Skeletal muscle satellite cell (primary cell): ENCODE results near the gene EIF2A.
"Not testable (repeated sequence)": the region's sequence is repeated elsewhere in the genome, so short reads cannot be mapped to it uniquely, and the experiment has no call there.

Source experiments
- H3K27me3 ChIP-seq: 2 replicates; pipeline ENCODE4 v1.7.0; 2013; ENCODE audit warnings: low read length; ENCODE audit not compliant: control insufficient read depth, insufficient read depth
- H3K36me3 ChIP-seq: 2 replicates; pipeline ENCODE4 v1.7.0; 2013; ENCODE audit warnings: mild to moderate bottlenecking, control low read depth, low read length; ENCODE audit not compliant: insufficient read depth
- H3K4me1 ChIP-seq: 2 replicates; pipeline ENCODE4 v1.7.0; 2013; ENCODE audit warnings: low read length; ENCODE audit not compliant: control insufficient read depth, insufficient read depth
- H3K4me2 ChIP-seq: 2 replicates; pipeline ENCODE4 v1.7.0; 2013; ENCODE audit warnings: mild to moderate bottlenecking, low read length
- H3K4me3 ChIP-seq: 2 replicates; pipeline ENCODE4 v1.7.0; 2013; ENCODE audit warnings: low read length
- H3K9ac ChIP-seq: 2 replicates; pipeline ENCODE4 v1.7.0; 2013; ENCODE audit warnings: mild to moderate bottlenecking, low read depth, low read length, moderate library complexity
- H3K9me3 ChIP-seq: replicated peaks from 2 replicates; pipeline ENCODE4 v1.7.0; 2013; ENCODE audit warnings: mild to moderate bottlenecking, control low read depth, low read length

EIF2A gene

DNA sequence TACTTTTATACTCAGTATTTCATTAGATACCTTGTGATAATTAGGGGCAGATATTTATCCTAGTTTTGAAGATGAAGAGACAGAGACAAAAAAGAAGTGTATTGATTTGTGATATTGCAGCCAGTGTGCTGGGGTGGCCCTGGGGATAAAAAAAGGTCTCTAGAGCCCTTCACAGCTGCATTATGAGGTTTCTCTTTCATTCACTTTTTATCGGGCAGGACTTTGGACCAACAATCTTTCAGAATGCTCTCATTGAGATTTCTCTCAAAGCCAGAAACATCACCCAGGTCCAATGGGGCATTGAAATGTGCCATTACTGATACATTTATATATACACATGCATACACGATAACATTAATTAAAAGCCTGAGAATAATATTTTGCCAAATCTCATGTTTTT, 36.0 kb downstream of the EIF2A start:
- H3K4me2 ChIP-seq = no peak overlapping the region
- H3K27me3 ChIP-seq = no peaks in the 10 kb centered on the region
- peaks cover 53% of the 10 kb centered on the region for H3K36me3 ChIP-seq
- H3K4me3 ChIP-seq = no peak overlapping the region
- H3K4me1 ChIP-seq = no peaks in the 10 kb centered on the region
- H3K9ac ChIP-seq = no peak overlapping the region
- H3K9me3 ChIP-seq = no peaks in the 10 kb centered on the region

DNA sequence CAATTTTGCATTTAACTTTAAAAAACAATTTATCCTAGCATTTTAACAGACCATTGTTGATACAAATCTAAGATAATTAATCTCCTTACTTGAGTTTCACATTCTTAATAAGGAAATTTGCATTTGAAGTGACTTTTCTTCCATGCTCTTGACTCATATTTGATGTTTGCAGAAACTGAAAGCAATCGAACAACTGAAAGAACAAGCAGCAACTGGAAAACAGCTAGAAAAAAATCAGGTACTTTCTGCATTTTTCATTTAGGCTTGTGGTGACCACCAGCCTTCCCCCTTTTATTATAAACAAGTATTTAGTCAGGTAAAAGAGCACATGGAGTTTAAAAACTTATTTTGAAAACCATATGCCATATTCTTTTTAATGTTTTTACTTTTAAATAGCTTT, 36.4 kb downstream of the EIF2A start:
- H3K27me3 ChIP-seq = no peaks in the 10 kb centered on the region
- peaks cover 53% of the 10 kb centered on the region for H3K36me3 ChIP-seq
- H3K4me3 ChIP-seq = no peak overlapping the region
- H3K9me3 ChIP-seq = no peaks in the 10 kb centered on the region
- H3K4me2 ChIP-seq = no peak overlapping the region
- no peak overlapping the region for H3K9ac ChIP-seq
- H3K4me1 ChIP-seq = no peaks in the 10 kb centered on the region

DNA sequence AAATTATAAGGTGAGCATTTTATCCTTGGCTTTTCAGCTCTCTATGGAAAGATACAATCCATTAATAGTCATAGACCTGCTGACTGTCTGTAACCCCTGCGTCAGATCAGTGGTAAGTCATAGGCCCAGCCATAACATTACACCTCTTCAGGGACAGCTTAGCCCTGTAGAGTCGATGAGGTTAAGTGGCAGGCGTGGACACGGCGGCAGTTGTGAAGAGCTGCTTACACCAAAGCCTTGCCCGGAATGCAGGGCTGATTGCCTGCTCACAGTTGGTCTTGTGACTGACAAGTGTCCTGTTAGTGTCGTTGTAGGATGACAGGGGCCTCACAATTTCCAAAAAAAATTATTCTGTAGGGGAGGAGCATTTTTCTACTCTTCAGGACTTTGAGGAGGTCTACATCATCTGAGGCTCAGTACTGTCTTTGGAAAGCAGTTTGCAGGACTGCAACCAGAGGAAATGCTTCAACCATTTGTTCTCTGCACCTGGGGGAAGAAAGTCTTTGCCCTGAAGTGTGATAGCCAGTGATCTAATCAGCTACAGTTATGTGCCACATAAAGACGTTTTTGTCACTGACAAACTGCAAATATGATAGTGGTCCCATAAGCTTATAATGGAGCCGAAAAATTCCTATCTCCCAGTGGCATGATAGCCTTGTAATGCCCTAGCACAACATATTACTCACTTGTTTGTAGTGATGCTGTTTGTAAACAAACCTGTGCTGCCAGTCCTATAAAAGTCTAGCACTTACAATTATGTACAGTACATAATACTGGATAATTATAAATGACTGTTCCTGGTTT, 41.6 kb downstream of the EIF2A start:
- Histone ChIP-seq H3K4me2 (no peak overlapping the region), H3K4me3 (no peak overlapping the region), H3K9me3 (no peaks in the 10 kb centered on the region), H3K36me3 (peaks cover 26% of the 10 kb centered on the region), H3K9ac (no peak overlapping the region), H3K27me3 (no peaks in the 10 kb centered on the region), H3K4me1 (no peaks in the 10 kb centered on the region)

DNA sequence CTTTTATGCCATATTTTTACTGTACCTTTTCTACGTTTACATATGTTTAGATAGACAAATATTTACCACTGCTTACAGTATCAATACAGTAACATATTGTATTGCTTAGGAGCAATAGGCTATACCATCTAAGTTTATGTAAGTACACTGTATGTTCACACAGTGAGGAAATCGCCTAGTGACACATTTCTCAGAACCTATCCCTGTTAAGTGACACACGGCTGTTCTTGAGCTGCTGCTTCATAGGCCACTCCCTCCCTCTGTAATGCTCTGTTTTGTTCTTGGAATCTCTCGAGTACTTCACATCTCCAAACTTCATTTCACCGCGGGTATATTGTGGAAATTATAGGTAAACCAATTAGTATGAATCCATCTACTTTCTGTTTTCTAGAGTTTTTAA, 43.2 kb downstream of the EIF2A start:
- H3K4me3 ChIP-seq = no peak overlapping the region
- no peaks in the 10 kb centered on the region for H3K4me1 ChIP-seq
- H3K36me3 ChIP-seq = peaks cover 11% of the 10 kb centered on the region
- H3K9ac ChIP-seq = no peak overlapping the region
- no peak overlapping the region for H3K4me2 ChIP-seq
- H3K27me3 ChIP-seq = no peaks in the 10 kb centered on the region
- H3K9me3 ChIP-seq = no peaks in the 10 kb centered on the region

DNA sequence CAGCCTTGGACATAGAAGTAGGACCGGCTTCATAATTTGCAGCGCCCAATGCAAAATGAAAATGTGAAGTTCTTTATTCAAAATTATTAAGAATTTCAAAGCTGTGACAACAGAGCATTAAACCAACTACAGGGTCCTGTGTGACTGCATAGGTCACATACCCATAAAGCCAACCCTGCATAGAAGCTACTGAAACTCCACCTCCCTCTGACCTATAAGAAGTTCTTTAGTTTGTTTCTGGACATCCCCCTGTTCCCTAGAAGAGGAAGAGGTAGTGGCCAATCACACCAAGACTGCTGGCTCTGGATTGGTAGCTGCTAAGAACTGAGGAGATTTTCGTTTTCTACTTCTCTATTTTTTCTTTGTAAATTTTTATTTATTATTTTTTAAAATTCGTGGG, 47.6 kb downstream of the EIF2A start:
- Histone ChIP-seq H3K4me1 (peaks cover 4% of the 10 kb centered on the region), H3K27me3 (no peaks in the 10 kb centered on the region), H3K4me2 (no peak overlapping the region), H3K9me3 (no peaks in the 10 kb centered on the region), H3K4me3 (no peak overlapping the region), H3K9ac (no peak overlapping the region), H3K36me3 (no peaks in the 10 kb centered on the region)

DNA sequence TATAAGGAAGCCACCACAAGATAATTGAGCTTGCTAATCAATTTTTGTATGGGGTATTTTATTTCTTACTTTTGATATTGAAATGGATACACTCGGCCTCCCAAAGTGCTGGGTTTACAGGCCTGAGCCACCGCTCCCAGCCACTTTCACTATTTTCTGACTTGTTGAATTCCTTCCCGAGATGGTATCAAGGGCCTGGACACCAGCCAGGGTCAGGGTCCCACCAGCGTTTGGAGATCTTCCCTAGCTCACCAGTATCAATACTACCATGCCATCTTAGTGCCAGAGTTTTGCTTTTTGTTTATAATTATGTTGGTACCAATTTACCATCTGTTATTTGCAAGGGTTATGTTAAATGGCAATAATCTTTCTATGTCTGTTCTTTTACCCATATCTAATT, 51.1 kb downstream of the EIF2A start:
- H3K4me1 ChIP-seq = peaks cover 23% of the 10 kb centered on the region
- no peak overlapping the region for H3K4me2 ChIP-seq
- H3K9ac ChIP-seq = no peak overlapping the region
- H3K4me3 ChIP-seq = no peak overlapping the region
- no peaks in the 10 kb centered on the region for H3K36me3 ChIP-seq
- H3K27me3 ChIP-seq = no peaks in the 10 kb centered on the region
- H3K9me3 ChIP-seq = no peaks in the 10 kb centered on the region

DNA sequence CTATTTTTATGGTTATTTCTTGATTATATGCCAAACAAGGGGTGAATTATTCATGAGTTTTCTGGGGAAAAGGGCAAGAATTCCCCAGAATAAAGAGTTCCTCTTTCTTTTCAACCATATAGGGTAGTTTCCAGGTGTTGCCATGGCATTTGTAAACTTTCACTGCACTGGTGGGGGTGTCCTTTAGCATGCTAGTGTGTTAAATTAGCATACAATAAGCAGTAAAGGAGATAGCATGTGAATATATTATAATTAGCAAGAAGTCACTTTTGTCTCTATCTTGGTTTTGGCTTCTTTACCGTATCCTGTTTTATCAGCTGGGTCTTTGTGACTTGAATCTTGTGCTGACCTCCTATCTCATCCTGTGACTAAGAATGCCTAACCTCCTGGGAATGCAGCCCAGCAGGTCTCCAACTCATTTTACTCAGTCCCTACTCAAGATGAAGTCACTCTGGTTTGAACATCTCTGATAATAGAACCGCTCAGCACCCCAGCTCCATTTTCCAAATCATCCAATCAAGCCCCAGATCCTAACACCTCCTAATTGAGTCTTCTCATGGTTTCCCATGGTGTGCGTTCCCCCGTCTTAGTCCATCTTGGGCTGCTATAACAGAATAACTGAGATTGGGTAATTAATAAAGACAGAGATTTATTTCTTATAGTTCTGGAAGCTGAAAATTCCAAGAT, 53.2 kb downstream of the EIF2A start:
- H3K27me3 ChIP-seq = no peaks in the 10 kb centered on the region
- peaks cover 23% of the 10 kb centered on the region for H3K4me1 ChIP-seq
- no peaks in the 10 kb centered on the region for H3K9me3 ChIP-seq
- peak overlapping the region; percentile 18 for H3K4me2 ChIP-seq
- H3K9ac ChIP-seq = peak overlapping the region; percentile 0
- peak overlapping the region; percentile 5 for H3K4me3 ChIP-seq
- no peaks in the 10 kb centered on the region for H3K36me3 ChIP-seq

DNA sequence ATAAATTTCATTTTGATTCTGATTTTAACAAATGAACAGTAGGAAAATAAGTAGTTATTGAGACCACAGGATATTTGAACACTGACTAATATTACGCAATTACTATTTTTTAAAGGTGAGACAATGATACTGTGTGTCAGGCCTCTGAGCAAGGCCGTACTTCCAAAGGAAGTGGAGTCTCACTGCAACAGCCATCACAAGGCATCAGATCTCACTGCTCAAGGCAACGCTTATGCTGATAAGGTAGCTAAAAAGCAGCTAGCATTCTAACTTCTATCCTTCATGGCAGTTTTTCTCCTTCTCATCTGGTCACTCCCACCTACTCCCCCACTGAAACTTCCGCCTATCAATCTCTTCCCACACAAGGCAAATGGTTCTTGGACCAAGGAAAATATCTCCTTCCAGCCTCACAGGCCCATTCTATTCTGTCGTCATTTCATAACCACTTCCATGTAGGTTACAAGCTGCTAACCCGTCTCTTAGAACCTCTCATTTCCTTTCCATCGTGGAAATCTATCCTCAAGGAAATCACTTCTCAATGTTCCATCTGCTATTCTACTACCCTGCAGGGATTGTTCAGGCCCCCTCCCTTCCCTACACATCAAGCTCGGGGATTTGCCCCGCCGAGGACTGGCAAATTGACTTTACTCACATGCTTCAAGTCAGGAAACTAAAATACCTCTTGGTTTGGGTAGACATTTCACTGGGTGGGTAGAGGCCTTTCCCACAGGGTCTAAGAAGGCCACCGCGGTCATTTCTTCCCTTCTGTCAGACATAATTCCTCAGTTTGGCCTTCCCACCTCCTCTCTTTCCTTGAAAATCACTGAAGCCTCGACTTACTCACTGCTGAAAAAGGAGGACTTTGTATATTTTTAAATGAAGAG, 54.3 kb downstream of the EIF2A start:
- H3K9ac ChIP-seq, H3K36me3 ChIP-seq, H3K27me3 ChIP-seq, H3K4me2 ChIP-seq, H3K4me3 ChIP-seq, H3K9me3 ChIP-seq: not testable (repeated sequence)
- peaks cover 28% of the 10 kb centered on the region for H3K4me1 ChIP-seq

DNA sequence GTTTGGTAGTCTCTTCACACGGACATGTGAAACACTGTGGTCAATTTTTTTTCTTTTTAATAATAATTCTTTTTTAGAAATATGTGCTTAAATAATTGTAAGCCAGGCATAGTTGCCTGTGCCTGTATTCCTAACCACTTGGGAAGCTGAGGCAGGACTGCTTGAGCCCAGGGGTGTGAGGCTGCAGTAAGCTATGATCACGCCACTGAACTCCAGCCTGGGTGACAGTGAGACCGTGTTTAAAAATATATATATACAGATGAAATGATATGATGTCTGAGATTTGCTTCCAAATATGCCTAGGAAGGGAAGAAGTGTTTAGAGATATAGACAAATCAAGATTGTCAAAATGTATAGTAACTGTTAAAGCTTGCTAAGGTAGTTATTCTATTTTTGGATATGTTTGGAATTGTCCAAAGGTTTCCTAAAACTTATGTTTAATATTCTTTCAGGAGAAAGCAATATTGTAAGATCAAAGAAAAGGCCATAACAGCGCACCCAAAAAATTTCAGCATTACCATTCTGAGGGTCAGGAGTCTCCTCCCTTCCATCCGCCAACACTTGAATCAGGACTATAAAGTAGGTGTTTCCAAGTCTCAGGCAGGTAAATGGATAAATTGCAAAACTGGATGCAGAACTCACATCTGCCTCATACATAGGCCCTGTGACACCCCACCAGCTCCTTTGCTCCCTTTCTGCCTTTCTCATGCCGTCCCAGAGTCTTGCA, 56.0 kb downstream of the EIF2A start:
- no peaks in the 10 kb centered on the region for H3K27me3 ChIP-seq
- H3K9me3 ChIP-seq = no peaks in the 10 kb centered on the region
- peaks cover 31% of the 10 kb centered on the region for H3K4me1 ChIP-seq
- peaks cover 5% of the 10 kb centered on the region for H3K36me3 ChIP-seq
- peak overlapping the region; percentile 93 for H3K9ac ChIP-seq
- peak overlapping the region; percentile 83 for H3K4me2 ChIP-seq
- peak overlapping the region; percentile 90 for H3K4me3 ChIP-seq

DNA sequence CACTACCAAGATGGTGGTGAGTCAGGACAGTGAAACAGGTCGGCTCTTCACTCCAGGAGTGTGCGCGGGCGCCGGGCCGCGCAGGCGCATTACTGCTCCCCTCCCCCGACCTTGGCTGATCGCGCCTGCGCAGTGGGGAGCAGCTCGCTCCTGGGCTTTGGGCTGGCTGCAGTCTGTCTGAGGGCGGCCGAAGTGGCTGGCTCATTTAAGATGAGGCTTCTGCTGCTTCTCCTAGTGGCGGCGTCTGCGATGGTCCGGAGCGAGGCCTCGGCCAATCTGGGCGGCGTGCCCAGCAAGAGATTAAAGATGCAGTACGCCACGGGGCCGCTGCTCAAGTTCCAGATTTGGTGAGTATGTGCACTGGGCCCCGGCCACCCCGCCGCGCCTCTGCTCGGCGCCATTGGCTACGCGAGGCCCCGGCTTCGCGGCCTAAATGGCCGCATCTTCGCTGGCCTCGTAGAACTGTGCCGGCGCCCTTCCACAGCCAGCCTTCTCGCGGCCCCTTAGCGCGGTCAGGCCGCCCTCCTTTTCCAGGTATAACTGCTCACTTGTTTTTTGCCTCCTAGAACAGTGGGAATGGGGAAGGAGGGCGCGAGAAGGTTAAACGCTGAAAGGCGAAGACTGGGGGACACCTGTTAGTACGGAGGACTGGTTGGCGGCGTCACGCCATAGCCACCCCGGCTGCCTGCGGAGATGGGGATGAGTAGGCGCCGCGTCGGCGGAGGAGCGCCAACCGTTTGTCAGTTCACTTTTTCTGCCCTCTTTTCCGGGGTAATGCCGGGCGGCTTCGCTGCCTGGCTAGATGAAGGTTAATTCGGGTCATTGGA, 56.8 kb downstream of the EIF2A start, which contains the start of gene SELENOT:
Gene SELENOT, plus strand, starts transcription at position 169 of the 827 bp plus-strand sequence. Its CDS starts 42 bp downstream, at position 211.
- Histone ChIP-seq H3K9me3 (no peaks in the 10 kb centered on the region), H3K36me3 (peaks cover 5% of the 10 kb centered on the region), H3K4me1 (peaks cover 31% of the 10 kb centered on the region)

More for the DNA sequence above, 56.8 kb downstream of the EIF2A start, which contains the start of gene SELENOT:
- Histone ChIP-seq H3K9ac (peak within 1 kb of the TSS; percentile 93), H3K4me3 (peak within 1 kb of the TSS; percentile 90), H3K27me3 (no peaks in the 10 kb centered on the region), H3K4me2 (peak within 1 kb of the TSS; percentile 83)
